ENCODE data around the gene OR6V1.
"Not testable (repeated sequence)": the region's sequence is repeated elsewhere in the genome, so short reads cannot be mapped to it uniquely, and the experiment has no call there.

OR6V1 gene

DNA sequence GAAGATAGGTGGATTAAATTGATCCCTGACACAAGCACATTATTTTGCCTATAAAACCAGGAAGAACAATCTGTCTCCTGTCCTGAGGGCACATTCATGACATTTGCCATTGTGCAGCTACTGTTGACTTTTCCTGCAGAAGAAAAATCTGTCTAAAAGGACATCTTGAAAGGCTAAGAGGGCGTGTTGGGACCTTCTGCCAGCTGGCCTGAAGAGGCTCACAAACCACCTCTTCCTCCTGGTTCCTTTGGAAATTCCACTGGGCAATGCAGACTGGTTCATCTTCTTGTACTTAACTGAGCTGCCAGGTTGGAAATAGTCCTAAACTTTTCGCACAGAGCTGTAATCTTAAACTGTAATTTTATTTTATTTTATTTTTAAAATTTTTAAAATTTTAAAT, 44.0 kb downstream of the OR6V1 start:
- no peak for TF ChIP-seq ZFX (IDR thresholded peaks at IDR 0.05)
- TF ChIP-seq, protein P1, sequence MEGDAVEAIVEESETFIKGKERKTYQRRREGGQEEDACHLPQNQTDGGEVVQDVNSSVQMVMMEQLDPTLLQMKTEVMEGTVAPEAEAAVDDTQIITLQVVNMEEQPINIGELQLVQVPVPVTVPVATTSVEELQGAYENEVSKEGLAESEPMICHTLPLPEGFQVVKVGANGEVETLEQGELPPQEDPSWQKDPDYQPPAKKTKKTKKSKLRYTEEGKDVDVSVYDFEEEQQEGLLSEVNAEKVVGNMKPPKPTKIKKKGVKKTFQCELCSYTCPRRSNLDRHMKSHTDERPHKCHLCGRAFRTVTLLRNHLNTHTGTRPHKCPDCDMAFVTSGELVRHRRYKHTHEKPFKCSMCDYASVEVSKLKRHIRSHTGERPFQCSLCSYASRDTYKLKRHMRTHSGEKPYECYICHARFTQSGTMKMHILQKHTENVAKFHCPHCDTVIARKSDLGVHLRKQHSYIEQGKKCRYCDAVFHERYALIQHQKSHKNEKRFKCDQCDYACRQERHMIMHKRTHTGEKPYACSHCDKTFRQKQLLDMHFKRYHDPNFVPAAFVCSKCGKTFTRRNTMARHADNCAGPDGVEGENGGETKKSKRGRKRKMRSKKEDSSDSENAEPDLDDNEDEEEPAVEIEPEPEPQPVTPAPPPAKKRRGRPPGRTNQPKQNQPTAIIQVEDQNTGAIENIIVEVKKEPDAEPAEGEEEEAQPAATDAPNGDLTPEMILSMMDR (conservative IDR thresholded peaks at IDR 0.05) = no peak
- peak overlapping the region; percentile 77; the same call in 1 of the 2 replicates for H3K27ac ChIP-seq

DNA sequence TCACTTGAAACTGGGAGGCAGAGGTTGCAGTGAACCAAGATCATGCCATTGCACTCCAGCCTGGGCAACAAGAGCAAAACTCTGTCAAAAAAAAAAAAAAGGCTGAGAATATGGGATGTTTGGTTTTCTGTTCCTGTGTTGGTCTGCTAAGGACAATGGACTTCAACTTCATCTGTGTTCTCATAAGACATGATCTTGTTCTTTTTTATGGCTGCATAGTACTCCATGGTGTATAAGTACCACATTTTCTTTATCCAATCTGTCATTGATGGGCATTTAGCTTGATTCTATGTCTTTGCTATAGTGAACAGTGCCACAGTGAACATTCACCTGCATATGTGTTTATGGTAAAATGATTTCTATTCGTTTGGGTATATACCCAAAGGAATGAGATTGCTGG, 47.4 kb downstream of the OR6V1 start:
- not testable (repeated sequence) for H3K27ac ChIP-seq

All from C4-2B (cell line).